B cell (primary cell): Measurements from ENCODE around the gene NTN3. TPM values are rescaled to one million over a fixed set of nuclear protein-coding genes. Genes with fewer than 3 reads are reported as not detected.

Experiments used
- ATAC-seq: fragments of 200-7000 bp; cut with Tn5 transposase; one replicate; pipeline ENCODE4 v1.10.0; 2021; ENCODE audit warnings: low read depth, mild to moderate bottlenecking, moderate number of reproducible peaks, moderate library complexity
- CTCF ChIA-PET: fragments of 350-600 bp; sonication (Branson Sonifier 250); formaldehyde crosslinking; loops from one replicate; lab custom pipeline; 2021; ENCODE audit warnings: antibody characterized with exemption, inconsistent platforms; lab: Charles Lee
- POLR2A ChIA-PET: fragments of 350-600 bp; sonication (Branson Sonifier 250); formaldehyde crosslinking; loops from one replicate; lab custom pipeline; 2021; ENCODE audit warnings: antibody characterized with exemption; lab: Charles Lee
- DNase-seq: peaks from one replicate; pipeline ENCODE4 v3.0.0; 2013
- H2AFZ ChIP-seq: 2 replicates; pipeline ENCODE4 v1.6.1; 2012; ENCODE audit warnings: mild to moderate bottlenecking, low read depth, low read length; ENCODE audit not compliant: insufficient read depth, poor library complexity, severe bottlenecking
- H3K27ac ChIP-seq, 2 donors: 1 replicate in 1 of 2; 2 replicates in 1 of 2; pipeline ENCODE4 v1.5.1; 2012 to 2013; ENCODE audit warnings: low read length in 2 of 2, mild to moderate bottlenecking in 2 of 2, moderate library complexity in 1 of 2
- H3K27me3 ChIP-seq, 4 experiments: fragments of 200-600 bp in 1 of 4; sonication (generic) in 1 of 4; replicated peaks in 1 of 4; 1 replicate in 2 of 4; 2 replicates in 2 of 4; pipeline versions ENCODE4 v1.6.1 to v1.7.0; 2013 to 2016; ENCODE audit warnings: low read length in 3 of 4, mild to moderate bottlenecking in 2 of 4, mixed read lengths in 1 of 4, moderate library complexity in 1 of 4; ENCODE audit not compliant: insufficient read depth in 4 of 4, control insufficient read depth in 3 of 4; ENCODE audit errors: control extremely low read depth in 1 of 4
- H3K36me3 ChIP-seq, 2 experiments: replicated peaks in 1 of 2; 1 replicate in 1 of 2; 2 replicates in 1 of 2; pipeline versions ENCODE4 v1.6.1 to v1.7.1; 2013; ENCODE audit warnings: low read length in 1 of 2; ENCODE audit not compliant: insufficient read depth in 2 of 2, control insufficient read depth in 1 of 2; ENCODE audit errors: control extremely low read depth in 1 of 2, extremely low read depth in 1 of 2
- H3K4me1 ChIP-seq, 2 donors: fragments of 200-600 bp in 1 of 2; sonication (generic) in 1 of 2; 1 replicate in 1 of 2; 2 replicates in 1 of 2; pipeline versions ENCODE4 v1.5.1 to v1.6.1; 2013 to 2017; ENCODE audit warnings: low read length in 2 of 2; ENCODE audit not compliant: control insufficient read depth in 2 of 2, insufficient read depth in 2 of 2
- H3K4me2 ChIP-seq: replicated peaks from 2 replicates; pipeline ENCODE3; 2012; ENCODE audit warnings: mild to moderate bottlenecking, low read depth, low read length; ENCODE audit not compliant: poor library complexity, severe bottlenecking
- H3K4me3 ChIP-seq, 5 experiments: fragments of 200-600 bp in 1 of 5; sonication (generic) in 1 of 5; 1 replicate in 3 of 5; 2 replicates in 2 of 5; pipeline versions ENCODE4 v1.5.1 to v1.7.0; 2011 to 2016; ENCODE audit warnings: low read length in 4 of 5, mild to moderate bottlenecking in 4 of 5, low read depth in 2 of 5, control low read depth in 1 of 5, moderate library complexity in 1 of 5; ENCODE audit not compliant: insufficient read depth in 1 of 5; ENCODE audit errors: control extremely low read depth in 1 of 5, extremely low read depth in 1 of 5
- H3K79me2 ChIP-seq: fragments of 200-600 bp; sonication (generic); one replicate; pipeline ENCODE4 v1.6.0; 2016; ENCODE audit warnings: low read length; ENCODE audit not compliant: control insufficient read depth, insufficient read depth
- H3K9ac ChIP-seq: fragments of 200-600 bp; sonication (generic); 2 replicates; pipeline ENCODE4 v1.6.1; 2017; ENCODE audit warnings: mild to moderate bottlenecking, low read length, moderate library complexity
- H3K9me3 ChIP-seq, 3 donors: one replicate each; pipeline versions ENCODE4 v1.6.1 to v1.7.1; 2013; ENCODE audit warnings: low read length in 2 of 3; ENCODE audit not compliant: control insufficient read depth in 2 of 3, insufficient read depth in 1 of 3; ENCODE audit errors: control extremely low read depth in 1 of 3
- H4K20me1 ChIP-seq: 2 replicates; pipeline ENCODE4 v1.6.0; 2012; ENCODE audit warnings: mild to moderate bottlenecking, low read length; ENCODE audit not compliant: insufficient read depth, control insufficient read depth, poor library complexity, severe bottlenecking
- H3K27ac Mint-ChIP-seq: one replicate; pipeline ENCODE4 v1.8.0; 2021; ENCODE audit warnings: mixed read lengths
- H3K27me3 Mint-ChIP-seq: one replicate; pipeline ENCODE4 v1.8.0; 2021; ENCODE audit warnings: mixed read lengths
- H3K4me1 Mint-ChIP-seq: one replicate; pipeline ENCODE4 v1.8.0; 2021; ENCODE audit warnings: mixed read lengths
- H3K4me3 Mint-ChIP-seq: one replicate; pipeline ENCODE4 v1.8.0; 2021; ENCODE audit warnings: mixed read lengths
- H3K9me3 Mint-ChIP-seq: one replicate; pipeline ENCODE4 v1.8.0; 2022; ENCODE audit warnings: mixed read lengths; ENCODE audit not compliant: insufficient read depth
- CTCF ChIP-seq: fragments of 200-600 bp; IDR thresholded peaks from one replicate; pipeline ENCODE4 v1.8.0; 2022; ENCODE audit warnings: antibody characterized with exemption, mild to moderate bottlenecking
- EZH2 ChIP-seq: IDR thresholded peaks from 2 replicates; pipeline ENCODE4 v1.6.1; 2012; ENCODE audit warnings: borderline replicate concordance, low read depth, mild to moderate bottlenecking, moderate library complexity, low read length; ENCODE audit not compliant: insufficient read depth, poor library complexity, severe bottlenecking
- WGBS: methylation state at CpG from one replicate; pipeline ENCODE4 v1.1.5; 2013; ENCODE audit warnings: missing lambda C conversion rate; ENCODE audit not compliant: insufficient coverage; 5-methylcytosine and 5-hydroxymethylcytosine counted together
- intact Hi-C: fragments of 100-400 bp; cut with micrococcal nuclease; formaldehyde crosslinking; loops from one replicate; pipeline ENCODE4 v1.10.0; 2022
- polyA plus RNA-seq: library from polyadenylated mRNA; depleted of rRNA; stranded (reverse); fragments of >200 nt; gene quantifications from 2 replicates; pipeline ENCODE4 v1.2.3, GENCODE V29; 2012
- total RNA-seq, 2 donors: library from RNA; stranded (reverse); fragments of 120-200 nt in 1 of 2; gene quantifications; 1 replicate in 1 of 2; 2 replicates in 1 of 2; pipeline versions ENCODE4 v1.2.3 to v1.2.4, GENCODE V29; 2013 to 2022

The NTN3 gene
- total and polyA plus RNA-seq, 2 donors (not counting 1 experiment from before 2014, with no cell fraction given) = not detected

- no peak overlapping the region for H3K27ac ChIP-seq
- H3K4me3 ChIP-seq = no peak overlapping the region
- H3K27me3 ChIP-seq = no peaks in the 10 kb centered on the region
- Mint-ChIP-seq H3K4me1 (peaks cover 19% of the 10 kb centered on the region), H3K4me3 (no peak overlapping the region), H3K27me3 (no peaks in the 10 kb centered on the region), H3K27ac (no peak overlapping the region), H3K9me3 (no peaks in the 10 kb centered on the region)
- ATAC-seq (no peak), DNase-seq (no peak)
- no peaks in the 10 kb centered on the region for H3K36me3 ChIP-seq
- 91% methylated on average over 18 of the region's 18 CpGs for WGBS
- ChIA-PET CTCF (interaction anchor here (0.6 to 3.0 kb wide), 20 partner anchors 11 to 479 kb away, joined by 3 to 41 read pairs (median 5); partner anchors contain the start of genes ABCA3, AMDHD2, ATP6V0C and CEMP1), POLR2A (interaction anchor here (1.3 kb wide), 1 partner anchor 308 kb away, joined by 3 read pairs; no protein-coding TSS in a partner anchor)
- H3K79me2 ChIP-seq = peaks cover 22% of the 10 kb centered on the region
- TF ChIP-seq CTCF (no peak), EZH2 (no peak)
- intact Hi-C loops = loop anchor here (10.0 kb wide), 1 partner anchor 477 kb away; the partner anchor contains the start of gene NHERF2
- H2AFZ ChIP-seq = no peak overlapping the region
- H3K4me2 ChIP-seq = no peak overlapping the region
- peaks cover 9 to 19% of the 10 kb centered on the region in 2 donors for H3K4me1 ChIP-seq
- H4K20me1 ChIP-seq = no peaks in the 10 kb centered on the region
- H3K9ac ChIP-seq = no peak overlapping the region
- H3K9me3 ChIP-seq = no peaks in the 10 kb centered on the region
Observed at GRCh38 chr16:2501946-2502895, 31.1 kb downstream of the NTN3 start.
